Posterior vena cava (tissue), 2 donors: ENCODE data around the gene TMEM63A. TPM values are rescaled to one million over a fixed set of nuclear protein-coding genes. Genes with fewer than 3 reads are reported as not detected.
"Not testable (repeated sequence)": the region's sequence is repeated elsewhere in the genome, so short reads cannot be mapped to it uniquely, and the experiment has no call there.

Experiments used
- DNase-seq: peaks from one replicate; pipeline ENCODE4 v3.0.0-alpha.2; 2020; ENCODE audit warnings: low spot score
- intact Hi-C, 2 donors: fragments of 100-400 bp; cut with DNase I; formaldehyde crosslinking; loops; one replicate each; pipeline versions ENCODE4 v1.14.1 to v1.14.2; 2022 to 2023
- total RNA-seq, 2 donors: library from RNA; stranded (reverse); fragmentation: NEBNext Ultra II Directional; extraction: Animal tissue kit (Norgen Biotek cat#: 25700); gene quantifications; one replicate each; pipeline ENCODE4 v1.2.1, GENCODE V29; 2021
- donor health status: DM: yes; HTN: yes; CAD: no.
- donor health status: DM: yes; HTN: yes; CAD: no.

TMEM63A gene
- total RNA-seq, 2 donors from 2014 or later, result 58.7 to 65.0 TPM

DNA sequence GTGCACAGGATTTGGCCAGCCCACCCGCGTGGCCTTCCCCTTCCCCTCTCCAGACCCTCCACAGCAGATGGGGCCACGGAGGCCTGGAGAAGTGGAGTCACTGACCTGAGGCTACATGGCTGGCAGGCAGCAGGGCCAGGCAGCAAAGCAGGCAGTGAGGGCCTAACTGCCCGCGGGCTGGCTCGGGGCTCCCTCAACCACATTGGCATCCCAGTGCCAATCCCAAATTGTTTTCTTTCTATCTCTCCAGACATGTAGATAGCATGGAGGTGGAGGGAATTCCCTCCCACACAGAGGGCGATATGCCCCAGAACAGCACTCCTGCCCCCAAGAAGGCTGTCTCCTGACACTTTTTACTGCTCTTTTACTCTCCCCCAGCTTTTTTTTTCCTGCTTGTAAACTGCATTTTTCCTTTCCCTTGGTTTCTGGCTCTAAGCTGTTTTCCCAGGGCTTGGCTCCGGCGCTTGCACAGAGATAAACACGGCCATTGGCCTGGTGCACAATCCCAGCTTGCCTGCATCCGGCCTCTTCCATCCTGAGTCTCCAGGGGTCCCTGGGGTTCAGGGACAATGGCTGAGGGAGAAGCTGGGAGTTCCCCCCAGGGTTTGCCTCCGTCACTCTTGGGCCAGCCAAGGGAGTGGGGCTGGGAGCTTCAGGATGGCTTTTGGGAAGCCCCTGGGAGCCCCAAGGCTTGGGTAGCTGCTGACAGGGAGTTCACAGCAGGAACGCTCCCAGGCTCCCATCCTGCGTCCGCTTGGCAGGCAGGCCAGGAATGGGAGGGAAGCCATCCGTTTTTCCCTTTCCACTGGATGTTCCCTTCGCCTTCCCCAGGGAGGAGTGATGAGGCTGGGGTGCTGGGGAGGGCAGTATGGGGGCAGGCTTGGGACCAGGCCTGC lies 65.3 kb downstream of the TMEM63A start:
- peak; percentile 90 for DNase-seq
- intact Hi-C loops, result no loop called here

DNA sequence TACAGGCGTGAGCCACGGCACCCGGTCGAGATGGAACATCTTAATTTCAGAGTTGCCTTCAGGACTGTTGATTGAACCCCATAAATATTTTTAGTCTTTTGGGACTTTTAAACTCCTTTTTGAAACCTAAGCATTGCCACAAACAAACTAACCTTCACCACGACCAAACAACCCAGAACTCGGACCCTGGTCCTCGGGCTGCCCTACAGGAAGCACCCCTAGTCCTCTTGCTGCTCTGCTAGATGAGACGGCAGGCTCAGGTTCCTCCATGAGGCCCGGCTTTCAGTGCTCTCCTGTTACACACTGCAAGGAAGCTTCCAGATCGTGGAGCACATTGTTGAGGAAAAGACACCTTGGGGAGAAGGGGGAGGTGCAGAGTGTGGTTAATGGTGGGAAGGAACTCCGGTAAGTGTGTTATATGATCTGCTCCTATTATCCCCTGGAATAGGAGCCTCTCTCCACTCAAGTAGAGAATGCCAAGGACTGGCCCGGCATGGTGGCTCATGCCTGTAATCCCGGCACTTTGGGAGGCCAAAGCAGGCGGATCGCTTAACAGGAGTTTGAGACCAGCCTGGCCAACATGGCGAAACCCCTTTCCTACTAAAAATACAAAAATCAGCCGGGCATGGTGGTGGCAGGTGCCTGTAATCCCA lies 66.5 kb downstream of the TMEM63A start:
- DNase-seq, result no peak
- intact Hi-C loops, result no loop called here

DNA sequence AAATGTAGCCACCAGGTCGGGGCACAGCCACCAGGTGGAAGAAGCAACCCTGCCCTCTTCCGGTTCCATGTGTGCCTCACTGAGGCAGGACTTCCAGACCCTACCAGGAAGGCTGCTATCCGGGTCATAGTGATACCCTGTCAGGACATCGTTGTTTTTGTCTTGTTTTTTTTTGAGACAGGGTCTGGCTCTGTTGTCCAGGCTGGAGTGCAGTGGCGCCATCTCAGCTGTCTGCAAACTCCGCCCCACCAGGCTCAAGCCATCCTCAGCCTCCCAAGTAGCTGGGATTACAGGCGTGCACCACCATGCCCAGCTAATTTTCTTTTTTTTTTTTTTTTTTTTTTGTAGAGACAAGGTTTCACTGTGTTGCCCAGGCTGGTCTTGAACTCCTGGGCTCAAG lies 67.1 kb downstream of the TMEM63A start:
- intact Hi-C loops, result not testable (repeated sequence)

DNA sequence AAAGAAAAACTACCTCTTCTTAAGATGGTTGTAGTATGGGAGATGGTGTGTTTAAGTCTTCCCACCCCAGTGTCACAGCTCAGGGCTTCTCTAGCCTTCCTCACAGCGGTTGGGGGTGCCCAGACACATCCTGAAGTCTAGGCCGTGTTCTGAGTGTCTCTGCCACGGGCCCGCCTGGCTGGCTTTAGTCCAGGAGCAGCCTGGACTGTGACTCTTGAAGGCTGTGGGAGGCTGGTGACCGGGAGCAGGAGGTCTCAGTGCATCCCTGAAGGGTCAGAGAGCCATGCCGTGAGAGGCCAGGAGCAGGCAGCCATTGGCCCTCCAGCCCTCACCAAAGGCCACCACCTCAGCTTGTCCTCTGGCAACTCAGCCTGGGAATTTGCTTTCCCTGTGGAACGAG lies 67.8 kb downstream of the TMEM63A start:
- intact Hi-C loops, result no loop called here
- no peak for DNase-seq

More for the DNA sequence above, 67.1 kb downstream of the TMEM63A start:
- DNase-seq, result not testable (repeated sequence)

DNA sequence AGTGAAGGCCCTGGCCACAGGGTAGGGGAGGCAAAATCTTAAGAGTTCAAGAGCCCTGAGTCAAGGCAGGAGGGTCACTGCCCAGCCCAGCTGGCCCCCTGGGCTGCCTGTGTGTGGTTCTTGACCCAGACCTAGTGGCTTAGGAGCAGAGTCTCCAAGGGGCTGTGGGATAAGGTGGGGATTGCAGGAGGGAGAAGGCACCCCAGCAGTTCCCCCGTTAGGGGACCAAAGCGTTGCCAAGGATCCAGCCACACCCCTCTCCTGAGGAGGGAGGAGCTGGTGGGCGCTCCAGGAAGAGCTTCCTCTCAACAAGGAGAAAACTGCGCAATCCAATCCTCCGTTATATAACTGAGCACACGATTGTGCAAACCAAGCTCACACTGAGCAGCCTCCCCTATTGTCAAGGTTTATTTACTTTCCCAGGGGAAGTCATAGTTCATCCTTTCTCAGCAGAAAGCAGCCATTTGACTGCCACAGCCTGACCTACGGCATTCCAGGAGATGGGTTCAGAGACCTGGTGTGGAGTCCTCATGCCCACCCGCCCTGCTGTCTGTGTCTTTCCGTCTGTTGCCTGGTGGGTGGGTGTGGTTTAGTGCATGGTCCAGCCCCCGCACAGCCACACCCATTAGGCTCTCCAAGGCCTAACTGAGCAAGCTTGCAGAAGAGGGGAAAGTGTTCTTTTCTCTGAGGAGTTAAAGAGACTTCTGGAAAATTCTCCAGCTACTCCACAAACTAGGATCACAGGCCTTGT lies 68.8 kb downstream of the TMEM63A start:
- no peak for DNase-seq
- intact Hi-C loops, result no loop called here

DNA sequence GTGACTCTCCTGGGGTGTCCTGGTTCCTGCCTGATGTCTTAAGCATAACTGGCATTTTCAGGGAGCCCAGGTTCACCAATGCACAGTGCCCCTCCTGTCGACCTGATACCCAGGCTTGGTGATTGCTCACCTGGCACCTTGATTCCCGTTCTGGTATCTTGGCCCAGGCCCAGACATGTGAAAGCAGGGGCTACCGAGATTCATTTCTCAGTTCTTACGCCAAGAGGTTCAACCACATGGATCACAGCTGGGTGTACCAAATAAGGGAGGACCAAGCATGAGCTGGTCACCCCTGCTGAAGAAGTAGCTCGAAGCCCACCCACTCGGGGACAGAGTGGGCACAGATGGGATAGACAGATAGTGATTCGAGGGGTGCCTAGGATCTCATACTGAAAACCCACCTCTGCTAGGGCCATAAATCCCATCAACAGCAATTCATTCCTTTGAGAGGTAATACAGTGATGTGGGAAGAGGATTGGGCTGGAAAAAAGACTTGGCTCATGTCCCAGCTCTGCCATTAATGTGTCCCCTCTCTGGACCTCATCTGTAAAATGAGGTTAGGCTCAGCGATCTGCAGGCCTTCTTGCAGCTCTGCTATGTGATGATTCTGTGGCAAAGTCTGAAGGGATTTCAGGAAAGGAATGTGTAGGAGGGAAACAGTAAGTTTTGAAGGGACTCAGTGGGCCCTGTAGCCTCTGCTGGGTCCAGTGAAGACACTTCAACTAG lies 69.5 kb downstream of the TMEM63A start:
- no peak for DNase-seq
- intact Hi-C loops, result no loop called here

DNA sequence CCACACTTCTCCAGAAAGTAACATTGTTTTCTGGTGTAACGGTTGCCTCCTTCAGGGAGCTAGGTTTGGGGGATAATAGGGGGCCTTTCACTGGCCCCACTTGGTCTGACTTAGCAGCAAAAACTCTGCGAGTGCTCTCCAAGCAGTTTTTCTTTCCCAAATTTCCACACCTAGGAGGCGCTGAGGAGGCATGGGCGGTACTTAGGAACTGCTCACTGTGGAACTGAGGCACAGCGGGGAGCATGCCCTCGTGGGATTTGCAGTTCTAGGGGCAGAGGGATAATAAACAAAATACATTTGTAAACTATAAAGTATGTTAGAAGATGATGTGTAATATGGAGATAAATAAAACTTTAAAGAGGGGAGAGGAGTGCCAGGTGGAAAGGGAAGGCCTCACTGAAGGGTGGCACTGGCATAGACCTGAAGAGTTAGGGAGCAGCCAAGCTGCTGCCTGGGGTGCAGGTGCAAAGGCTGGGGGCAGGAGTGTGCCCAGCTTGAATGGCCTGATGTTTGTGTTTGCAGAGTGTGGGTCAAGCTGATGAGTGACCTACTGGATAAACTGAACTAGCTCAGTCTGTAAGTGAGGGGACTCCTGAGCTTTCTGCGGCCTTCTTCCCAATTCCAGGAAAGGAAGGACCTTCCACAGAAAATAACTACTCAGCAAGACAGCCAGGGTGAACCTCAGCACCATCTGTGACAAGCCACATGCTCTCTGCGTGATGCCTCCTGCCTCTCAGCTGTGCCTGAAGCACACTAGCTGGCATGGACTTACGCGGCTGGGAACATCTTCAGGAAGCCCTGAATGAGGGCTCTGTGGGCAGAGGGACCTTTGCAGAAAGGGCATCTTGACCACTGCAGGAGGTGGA lies 70.3 kb downstream of the TMEM63A start:
- DNase-seq, result no peak
- intact Hi-C loops, result no loop called here

DNA sequence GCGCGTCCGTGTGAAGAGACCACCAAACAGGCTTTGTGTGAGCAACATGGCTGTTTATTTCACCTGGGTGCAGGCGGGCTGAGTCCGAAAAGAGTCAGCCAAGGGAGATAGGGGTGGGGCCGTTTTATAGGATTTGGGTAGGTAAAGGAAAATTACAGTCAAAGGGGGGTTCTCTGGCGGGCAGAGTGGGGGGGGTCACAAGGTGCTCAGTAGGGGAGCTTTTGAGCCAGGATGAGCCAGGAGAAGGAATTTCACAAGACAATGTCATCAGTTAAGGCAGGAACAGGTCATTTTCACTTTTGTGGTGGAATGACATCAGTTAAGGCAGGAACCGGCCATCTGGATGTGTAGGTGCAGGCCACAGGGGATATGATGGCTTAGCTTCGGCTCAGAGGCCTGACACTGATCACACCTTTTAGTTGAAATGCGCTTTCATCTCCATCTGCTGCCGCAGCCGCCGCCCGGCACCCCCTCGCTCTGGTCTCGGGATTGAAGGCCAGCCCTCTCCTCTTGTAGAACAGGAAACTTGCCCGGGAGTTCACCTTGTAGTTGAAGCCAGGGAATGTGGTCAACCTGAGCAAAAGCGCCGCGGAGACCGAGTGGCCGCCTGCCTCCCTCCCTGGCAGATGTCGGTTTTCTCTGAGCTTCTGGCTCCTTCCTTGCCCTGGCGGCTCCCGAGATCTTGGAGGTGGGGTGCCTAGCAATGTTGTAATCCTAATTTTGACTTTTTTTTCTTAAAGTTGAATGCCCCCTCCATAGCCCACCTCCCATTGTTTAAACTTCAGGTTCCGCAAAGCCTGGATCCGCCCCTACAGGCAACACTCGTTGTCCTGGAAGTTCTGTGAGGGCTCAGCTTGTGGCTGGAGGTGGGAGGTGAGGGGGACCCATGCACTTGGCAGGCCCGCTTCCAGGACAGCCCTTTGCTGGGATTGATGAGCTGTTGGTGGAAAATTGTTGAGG lies 71.3 kb downstream of the TMEM63A start:
- DNase-seq, intact Hi-C loops: not testable (repeated sequence)

DNA sequence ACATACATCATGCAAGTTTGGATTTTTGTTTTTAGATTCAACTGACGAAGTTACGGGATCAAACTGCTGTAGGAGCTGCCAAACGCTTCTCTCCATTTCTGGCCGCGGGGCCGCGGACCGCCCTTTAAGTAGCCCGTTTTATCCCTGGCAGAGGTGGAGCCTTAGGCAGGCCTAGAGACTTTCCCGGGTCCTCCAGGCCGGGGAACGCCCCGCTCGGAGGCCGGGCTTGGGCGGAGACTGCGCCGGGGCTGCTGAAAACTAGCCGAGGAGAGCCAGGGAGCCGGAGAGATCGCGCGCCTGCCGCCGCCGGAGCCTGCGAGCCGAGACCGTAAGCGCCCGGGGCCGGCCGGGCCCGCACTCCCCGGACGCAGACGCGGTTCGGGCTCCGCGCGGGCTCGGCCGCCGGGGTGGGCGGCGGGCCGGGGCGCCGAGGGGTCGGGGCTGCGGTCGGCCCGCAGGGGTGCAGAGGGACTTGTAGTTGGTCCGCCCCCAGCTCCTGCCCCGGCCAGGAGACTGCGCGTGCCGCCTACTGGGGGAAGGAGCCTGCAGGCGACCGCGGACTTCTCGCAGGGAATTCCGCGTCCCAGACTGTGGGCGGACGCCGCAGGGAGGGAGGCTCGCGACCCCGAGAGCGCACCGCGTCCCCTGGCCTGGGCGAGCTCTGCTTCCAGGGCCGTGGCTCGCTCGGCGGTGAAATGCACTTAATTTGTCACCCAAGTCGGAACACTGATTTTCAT lies 72.2 kb downstream of the TMEM63A start, which contains the start of gene EPHX1:
Gene EPHX1 (plus strand): TSS at position 283 of the 737 bp plus-strand sequence. CDS start 18,606 bp downstream, outside the sequence.
- intact Hi-C loops, result no loop called here
- DNase-seq, result peak; percentile 96

DNA sequence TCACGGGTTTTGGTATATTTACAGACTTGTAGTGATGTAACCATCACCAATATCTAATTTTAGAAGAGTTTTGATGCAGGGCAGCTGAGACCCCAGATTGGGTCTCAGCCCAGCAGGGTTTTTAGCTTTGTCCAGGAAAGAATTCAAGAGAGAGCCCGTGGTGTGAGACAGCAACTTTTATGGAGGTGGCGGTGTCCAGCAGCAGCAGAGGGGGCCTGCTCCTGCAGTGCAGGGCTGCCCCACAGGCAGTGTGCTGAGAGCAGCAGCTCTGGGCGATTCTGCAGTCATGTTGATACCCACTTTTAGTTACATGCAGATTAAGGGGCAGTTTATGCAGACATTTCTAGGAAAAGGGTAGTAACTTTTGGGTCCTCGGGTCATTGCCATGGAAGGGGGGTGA lies 74.0 kb downstream of the TMEM63A start:
- intact Hi-C loops, result no loop called here
- no peak for DNase-seq

DNA sequence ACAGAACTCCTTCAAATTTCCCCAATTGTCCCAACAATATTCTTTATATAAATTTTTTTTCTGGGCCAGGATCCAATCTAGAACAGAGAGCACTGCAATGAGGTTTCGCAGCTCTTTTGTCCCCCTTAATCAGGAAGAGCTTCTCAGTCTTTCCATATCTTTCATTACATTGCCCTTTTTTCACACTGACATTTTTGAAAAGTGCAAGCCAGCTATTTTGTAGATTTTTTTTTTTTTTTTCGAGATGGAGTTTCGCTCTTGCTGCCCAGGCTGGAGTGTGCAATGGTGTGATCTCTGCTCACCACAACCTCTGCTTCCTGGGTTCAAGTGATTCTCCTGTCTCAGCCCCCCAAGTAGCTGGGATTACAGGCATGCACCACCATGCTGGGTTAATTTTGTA lies 75.4 kb downstream of the TMEM63A start:
- intact Hi-C loops, result not testable (repeated sequence)

DNA sequence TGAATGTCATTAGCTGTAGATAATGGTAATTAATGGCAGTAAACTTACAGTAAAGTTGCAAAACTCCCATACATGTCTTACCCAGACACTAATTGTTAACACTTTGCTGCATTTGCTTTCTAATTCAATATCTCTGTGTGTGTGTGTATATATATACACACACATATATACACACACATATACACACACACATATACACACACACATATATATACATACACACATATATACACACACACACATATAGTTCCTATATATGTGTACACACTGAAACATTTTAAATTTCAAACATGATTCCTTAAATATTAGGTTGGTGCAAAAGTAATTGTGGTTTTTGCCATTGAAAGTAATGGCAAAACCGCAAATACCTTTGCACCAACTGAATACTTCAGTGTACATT lies 75.9 kb downstream of the TMEM63A start:
- intact Hi-C loops, result no loop called here
- no peak for DNase-seq

More for the DNA sequence above, 75.4 kb downstream of the TMEM63A start:
- not testable (repeated sequence) for DNase-seq

DNA sequence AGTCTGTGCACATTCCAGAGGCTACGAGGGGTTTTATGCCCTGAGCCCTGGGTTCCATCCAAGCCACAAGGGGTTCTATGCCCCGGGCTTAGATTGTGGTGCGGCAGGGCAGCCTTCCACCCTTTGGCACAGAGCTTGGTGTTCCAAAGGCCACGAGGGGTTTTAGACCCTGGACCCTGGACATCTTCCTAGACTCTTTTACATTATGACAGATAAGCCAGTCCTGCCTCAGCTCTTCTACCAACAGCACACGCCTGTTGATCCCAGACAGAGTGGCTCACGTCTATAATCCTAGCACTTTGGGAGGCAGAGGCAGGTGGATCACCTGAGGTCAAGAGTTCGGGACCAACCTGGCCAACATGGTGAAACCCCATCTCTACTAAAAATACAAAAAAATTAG lies 81.0 kb downstream of the TMEM63A start:
- intact Hi-C loops, result not testable (repeated sequence)

DNA sequence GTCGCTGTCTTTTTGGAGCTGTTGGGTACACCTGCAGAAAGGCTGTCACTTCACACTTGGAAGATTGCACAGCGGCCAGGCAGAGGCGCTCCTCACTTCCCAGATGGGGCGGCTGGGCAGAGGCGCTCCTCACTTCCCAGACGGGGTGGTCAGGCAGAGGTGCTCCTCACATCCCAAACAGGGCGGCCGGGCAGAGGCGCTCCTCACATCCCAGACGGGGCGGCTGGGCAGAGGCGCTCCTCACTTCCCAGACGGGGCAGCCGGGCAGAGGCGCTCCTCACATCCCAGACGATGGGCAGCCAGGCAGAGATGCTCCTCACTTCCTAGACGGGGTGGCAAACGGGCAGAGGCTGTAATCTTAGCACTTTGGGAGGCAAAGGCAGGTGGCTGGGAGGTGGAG lies 86.1 kb downstream of the TMEM63A start:
- DNase-seq, intact Hi-C loops: not testable (repeated sequence)

More for the DNA sequence above, 81.0 kb downstream of the TMEM63A start:
- DNase-seq, result not testable (repeated sequence)
